GM10248 (cell line): ENCODE results near the gene CFDP1.
A peak's percentile ranks its signal among the peaks of the same experiment; 100 is the strongest.
"Not testable (repeated sequence)": the region's sequence is repeated elsewhere in the genome, so short reads cannot be mapped to it uniquely, and the experiment has no call there.

Source experiments
- CTCF ChIA-PET: fragments of 300-600 bp; sonication (Branson Sonifier 250); formaldehyde crosslinking; extraction: SDS; loops from one replicate; lab custom pipeline; 2021; ENCODE audit warnings: antibody characterized with exemption; lab: Yijun Ruan, JAX
- POLR2A ChIA-PET: fragments of 350-650 bp; sonication (Branson Sonifier 250); formaldehyde crosslinking; extraction: SDS; loops from one replicate; lab custom pipeline; 2020; ENCODE audit warnings: antibody characterized with exemption; lab: Yijun Ruan, JAX
- DNase-seq: peaks from one replicate; pipeline ENCODE4 v3.0.0; 2012; ENCODE audit errors: extremely low spot score
- TF ChIP-seq, protein P1 (sequence below): IDR thresholded peaks from 2 replicates; pipeline ENCODE4 v1.5.1; 2012; ENCODE audit warnings: mild to moderate bottlenecking, low read depth; ENCODE audit errors: extremely low read depth, missing control alignments, control extremely low read depth

The CFDP1 gene

DNA sequence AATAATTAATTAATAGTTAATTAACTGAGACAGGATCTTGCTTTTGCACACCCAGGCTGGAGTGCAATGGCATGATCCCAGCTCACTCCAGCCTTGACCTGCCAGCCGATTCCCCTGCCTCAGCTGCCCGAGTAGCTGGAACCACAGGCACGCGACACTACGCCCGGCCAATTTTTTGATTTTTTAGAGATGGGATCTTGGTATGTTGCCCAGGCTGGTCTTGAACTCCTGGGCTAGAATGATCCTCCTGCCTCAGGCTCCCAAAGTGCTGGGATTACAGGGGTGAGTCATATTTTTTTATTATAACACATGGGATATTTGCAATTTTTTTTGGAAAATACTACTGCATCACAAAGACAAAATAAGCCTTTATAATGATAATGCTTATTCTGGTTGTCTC, 151.5 kb downstream of the CFDP1 start:
- CTCF ChIA-PET = interaction anchor here (0.8 to 2.6 kb wide), 6 partner anchors 8 to 107 kb away, joined by 3 to 12 read pairs (median 4); no protein-coding TSS in a partner anchor

DNA sequence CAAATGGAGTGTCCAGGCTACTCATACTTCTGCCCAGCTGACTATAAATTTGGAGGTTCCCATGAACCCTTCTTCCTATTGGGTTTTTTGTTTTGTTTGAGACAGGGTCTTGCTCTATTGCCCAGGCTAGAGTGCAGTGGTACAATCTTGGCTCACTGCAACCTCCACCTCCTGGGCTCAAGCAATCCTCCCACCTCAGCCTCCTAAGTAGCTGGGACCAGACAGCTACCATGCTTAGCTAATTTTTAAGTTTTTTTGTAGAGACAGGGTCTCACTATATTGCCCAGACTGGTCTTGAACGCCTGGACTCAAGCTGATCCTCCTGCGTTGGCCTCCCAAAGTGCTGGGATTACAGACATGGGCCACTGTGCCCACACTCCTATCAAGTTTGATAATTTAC, 152.3 kb downstream of the CFDP1 start:
- DNase-seq, POLR2A ChIA-PET: not testable (repeated sequence)
- CTCF ChIA-PET = interaction anchor here (0.8 to 4.9 kb wide), 6 partner anchors 8 to 48 kb away, joined by 3 to 12 read pairs (median 5); no protein-coding TSS in a partner anchor

More for the DNA sequence above, 151.5 kb downstream of the CFDP1 start:
- TF ChIP-seq, protein P1, sequence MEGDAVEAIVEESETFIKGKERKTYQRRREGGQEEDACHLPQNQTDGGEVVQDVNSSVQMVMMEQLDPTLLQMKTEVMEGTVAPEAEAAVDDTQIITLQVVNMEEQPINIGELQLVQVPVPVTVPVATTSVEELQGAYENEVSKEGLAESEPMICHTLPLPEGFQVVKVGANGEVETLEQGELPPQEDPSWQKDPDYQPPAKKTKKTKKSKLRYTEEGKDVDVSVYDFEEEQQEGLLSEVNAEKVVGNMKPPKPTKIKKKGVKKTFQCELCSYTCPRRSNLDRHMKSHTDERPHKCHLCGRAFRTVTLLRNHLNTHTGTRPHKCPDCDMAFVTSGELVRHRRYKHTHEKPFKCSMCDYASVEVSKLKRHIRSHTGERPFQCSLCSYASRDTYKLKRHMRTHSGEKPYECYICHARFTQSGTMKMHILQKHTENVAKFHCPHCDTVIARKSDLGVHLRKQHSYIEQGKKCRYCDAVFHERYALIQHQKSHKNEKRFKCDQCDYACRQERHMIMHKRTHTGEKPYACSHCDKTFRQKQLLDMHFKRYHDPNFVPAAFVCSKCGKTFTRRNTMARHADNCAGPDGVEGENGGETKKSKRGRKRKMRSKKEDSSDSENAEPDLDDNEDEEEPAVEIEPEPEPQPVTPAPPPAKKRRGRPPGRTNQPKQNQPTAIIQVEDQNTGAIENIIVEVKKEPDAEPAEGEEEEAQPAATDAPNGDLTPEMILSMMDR = no peak
- POLR2A ChIA-PET = no interaction called here
- no peak for DNase-seq

DNA sequence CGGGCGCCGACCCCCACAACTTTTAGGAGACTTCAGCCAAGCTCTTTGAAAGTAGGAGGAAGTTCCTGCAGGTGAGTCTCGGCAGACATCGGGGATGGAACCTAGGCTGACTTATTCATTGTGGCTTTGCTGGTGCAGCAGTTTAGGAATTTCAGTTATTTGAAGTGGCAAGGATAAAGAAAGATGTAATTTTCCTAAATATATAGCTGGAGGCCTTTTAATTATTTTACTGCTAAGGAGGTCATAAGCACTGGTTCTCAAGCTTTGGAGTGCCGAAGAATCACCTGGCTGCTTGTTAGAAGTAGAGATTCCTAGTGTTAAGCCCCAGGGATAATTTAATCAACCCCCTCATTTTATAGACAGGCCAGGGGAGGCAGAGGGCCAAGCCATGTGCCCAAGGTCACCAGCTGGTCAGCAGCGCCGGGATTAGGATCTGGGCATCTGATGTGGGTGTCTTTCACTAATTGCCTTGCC, 152.9 kb downstream of the CFDP1 start:
- TF ChIP-seq, protein P1 = no peak
- ChIA-PET CTCF (interaction anchor here (1.0 to 4.9 kb wide), 4 partner anchors 9 to 47 kb away, joined by 3 to 12 read pairs (median 4); no protein-coding TSS in a partner anchor), POLR2A (no interaction called here)
- DNase-seq = no peak

DNA sequence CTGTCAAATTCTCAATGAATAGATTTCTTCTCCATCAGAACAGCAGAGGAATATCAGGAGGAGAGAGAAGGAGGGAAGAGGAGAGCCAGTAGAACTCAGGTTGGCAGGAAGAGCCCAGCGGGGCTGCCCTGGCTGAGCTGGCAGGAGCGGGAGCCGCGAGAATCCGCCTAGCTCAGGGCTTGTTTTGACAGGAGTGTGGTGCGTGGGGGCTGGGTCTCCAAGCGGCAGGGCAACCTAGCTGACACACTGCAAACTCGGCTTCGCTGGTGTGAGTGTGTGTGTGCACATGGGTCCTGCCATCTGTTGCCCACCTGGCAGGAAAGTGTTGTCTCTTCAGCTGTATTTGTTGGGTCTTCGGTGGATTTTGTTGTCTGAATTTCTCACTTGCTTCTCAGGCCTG, 154.0 kb downstream of the CFDP1 start:
- CTCF ChIA-PET = interaction anchor here (1.0 to 4.9 kb wide), 3 partner anchors 13 to 46 kb away, joined by 3 to 12 read pairs (median 3); no protein-coding TSS in a partner anchor
- POLR2A ChIA-PET = no interaction called here
- no peak for DNase-seq
- TF ChIP-seq, protein P1 = no peak

- CTCF ChIA-PET = interaction anchor here (0.9 to 1.6 kb wide), 3 partner anchors 8 to 40 kb away, joined by 3 to 6 read pairs (median 4); no protein-coding TSS in a partner anchor
These were observed 160.0 kb downstream of the CFDP1 start for GRCh38 chr16:75273054-75273925.

GRCh38 chr16:75272629-75273028, 160.7 kb downstream of the CFDP1 start:
- CTCF ChIA-PET = interaction anchor here (0.9 to 1.5 kb wide), 3 partner anchors 9 to 244 kb away, joined by 3 to 6 read pairs (median 3); no protein-coding TSS in a partner anchor
- POLR2A ChIA-PET, DNase-seq: not testable (repeated sequence)

More at GRCh38 chr16:75273054-75273925, 160.0 kb downstream of the CFDP1 start:
- no peak for DNase-seq
- POLR2A ChIA-PET = no interaction called here
- TF ChIP-seq, protein P1 = no peak

DNA sequence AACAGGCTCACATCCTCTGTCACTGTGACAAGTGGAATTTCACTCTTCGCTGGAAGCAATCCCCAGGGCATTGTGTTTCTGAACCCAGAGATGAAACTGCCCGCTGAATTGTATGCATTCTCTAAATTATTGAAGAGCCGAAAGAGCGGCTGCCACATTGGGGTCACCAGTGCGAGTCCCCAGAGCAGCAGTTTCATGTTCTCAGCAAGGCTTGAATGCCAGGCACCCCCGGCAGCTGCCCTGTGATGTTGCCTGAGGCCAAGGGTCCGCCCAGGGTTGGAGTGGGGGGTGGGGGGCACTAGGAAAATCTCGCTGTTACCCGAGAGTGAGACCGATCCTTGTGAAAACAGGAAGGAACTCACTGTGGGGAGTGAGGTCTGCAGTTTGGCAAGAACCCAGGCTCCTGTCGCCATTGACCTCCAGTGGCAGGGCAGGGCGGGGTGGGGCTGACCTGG, 161.2 kb downstream of the CFDP1 start:
- DNase-seq = peak; percentile 41
- POLR2A ChIA-PET = no interaction called here
- TF ChIP-seq, protein P1 = no peak
- CTCF ChIA-PET = interaction anchor here (1.1 to 1.5 kb wide), 2 partner anchors 9 to 245 kb away, joined by 3 to 6 read pairs; no protein-coding TSS in a partner anchor
